HepG2 (cell line): Measurements from ENCODE around the gene C12orf60. TPM values are rescaled to one million over a fixed set of nuclear protein-coding genes. Genes with fewer than 3 reads are reported as not detected.

Experiments used
- ATAC-seq: fragments of 200-7000 bp; cut with Tn5 transposase; 3 replicates; pipeline ENCODE4 v1.9.1; 2020; ENCODE audit warnings: mild to moderate bottlenecking, moderate library complexity
- BruUV-seq: library from RNA; stranded (reverse); fragments of 400-500 nt; replicated peaks from 2 replicates; lab custom pipeline; 2021; lab: Mats Ljungman, UMichigan
- CTCF ChIA-PET: fragments of 300-600 bp; formaldehyde crosslinking; extraction: SDS; loops from one replicate; lab custom pipeline; 2021; ENCODE audit warnings: low total read pairs, inconsistent platforms, low intra/inter-chr PET ratio; lab: Yijun Ruan, JAX
- POLR2A ChIA-PET: fragments of 350-600 bp; sonication (Branson Sonifier 250); formaldehyde crosslinking; loops from one replicate; lab custom pipeline; 2020; ENCODE audit warnings: antibody characterized with exemption, inconsistent platforms; lab: Yijun Ruan, JAX
- DNase-seq: peaks from one replicate; pipeline ENCODE4 v3.0.0-alpha.2; 2015; ENCODE audit warnings: low spot score
- FAIRE-seq: peaks from 3 replicates; lab custom pipeline; 2011; peaks lifted over from hg19 to GRCh38; lab: Jason Lieb, UNC
- H2AFZ ChIP-seq: one replicate; pipeline ENCODE4 v1.6.1; 2011; ENCODE audit warnings: low read length, inconsistent platforms
- H3K27ac ChIP-seq: fragments of 300-600 bp; 3 replicates; pipeline ENCODE4 v1.8.0; 2011; ENCODE audit warnings: mixed run types, mild to moderate bottlenecking, mixed read lengths, low read length, inconsistent platforms; ENCODE audit not compliant: insufficient read depth; ENCODE audit errors: extremely low read length
- H3K27me3 ChIP-seq, 2 experiments: fragments of 200-600 bp in 1 of 2; 2 replicates in 1 of 2; 3 replicates in 1 of 2; pipeline versions ENCODE4 v1.6.0 to v1.8.0; 2011; ENCODE audit warnings: low read length in 2 of 2, mild to moderate bottlenecking in 2 of 2, moderate library complexity in 2 of 2, inconsistent platforms in 1 of 2; ENCODE audit not compliant: insufficient read depth in 2 of 2, control insufficient read depth in 1 of 2
- H3K36me3 ChIP-seq, 2 experiments: fragments of 200-600 bp in 1 of 2; replicated peaks in 1 of 2; 2 replicates in 1 of 2; 3 replicates in 1 of 2; pipeline versions ENCODE4 v1.5.1 to v1.8.0; 2011; ENCODE audit warnings: low read length in 2 of 2, inconsistent platforms in 1 of 2; ENCODE audit not compliant: insufficient read depth in 2 of 2, control insufficient read depth in 1 of 2
- H3K4me1 ChIP-seq: 2 replicates; pipeline ENCODE4 v1.5.1; 2012; ENCODE audit warnings: low read length, inconsistent platforms; ENCODE audit not compliant: insufficient read depth
- H3K4me2 ChIP-seq: 2 replicates; pipeline ENCODE4 v1.6.0; 2011; ENCODE audit warnings: low read depth, low read length, inconsistent platforms
- H3K4me3 ChIP-seq, 3 experiments: fragments of 200-600 bp in 1 of 3; sonication (generic), shearing (Covaris generic) in 1 of 3; replicated peaks in 1 of 3; 2 replicates each; pipeline ENCODE4 v1.5.1; 2011 to 2016; ENCODE audit warnings: low read length in 3 of 3, inconsistent platforms in 2 of 3, low read depth in 2 of 3, mild to moderate bottlenecking in 2 of 3, control low read depth in 1 of 3, mixed read lengths in 1 of 3; ENCODE audit not compliant: insufficient read depth in 1 of 3
- H3K79me2 ChIP-seq: one replicate; pipeline ENCODE4 v1.6.1; 2011; ENCODE audit warnings: low read length, inconsistent platforms; ENCODE audit not compliant: insufficient read depth
- H3K9ac ChIP-seq: 2 replicates; pipeline ENCODE4 v1.6.0; 2011; ENCODE audit warnings: mild to moderate bottlenecking, low read depth, low read length, inconsistent platforms; ENCODE audit not compliant: insufficient read depth
- H3K9me3 ChIP-seq: 2 replicates; pipeline ENCODE4 v1.5.1; 2012; ENCODE audit warnings: mild to moderate bottlenecking, low read length
- H4K20me1 ChIP-seq: 2 replicates; pipeline ENCODE4 v1.6.0; 2011; ENCODE audit warnings: inconsistent platforms, mild to moderate bottlenecking, low read length, moderate library complexity; ENCODE audit not compliant: insufficient read depth
- ATAD3A ChIP-seq: sonication (generic); formaldehyde crosslinking; IDR thresholded peaks from 2 replicates; pipeline ENCODE4 v1.4.0; 2020; ENCODE audit warnings: missing genetic modification reagents
- BRCA1 ChIP-seq: sonication (generic); formaldehyde crosslinking; IDR thresholded peaks from 2 replicates; pipeline ENCODE4 v1.4.0; 2020; ENCODE audit warnings: missing genetic modification reagents
- ELF3 ChIP-seq: IDR thresholded peaks from 2 replicates; pipeline ENCODE4 v1.6.1; 2016; ENCODE audit warnings: missing genetic modification reagents, missing compliant biosample characterization
- EP300 ChIP-seq, 3 experiments: sonication (generic) in 1 of 3; formaldehyde crosslinking in 1 of 3; IDR thresholded peaks; 2 replicates each; pipeline versions ENCODE4 v1.5.1 to v1.6.1; 2011 to 2020; ENCODE audit warnings: low read depth in 2 of 3, low read length in 2 of 3, borderline replicate concordance in 1 of 3, improper control_type of control experiment in 1 of 3, mild to moderate bottlenecking in 1 of 3, missing genetic modification reagents in 1 of 3, moderate library complexity in 1 of 3
- HMG20A ChIP-seq: IDR thresholded peaks from 2 replicates; pipeline ENCODE4 v1.6.1; 2016; ENCODE audit warnings: borderline replicate concordance
- NR2F6 ChIP-seq, 2 experiments: IDR thresholded peaks; 2 replicates each; pipeline ENCODE4 v1.6.1; 2016; ENCODE audit warnings: antibody characterized with exemption in 1 of 2, mild to moderate bottlenecking in 1 of 2
- ZNF251 ChIP-seq: sonication (generic); formaldehyde crosslinking; IDR thresholded peaks from 2 replicates; pipeline ENCODE4 v1.9.0; 2021; ENCODE audit warnings: mild to moderate bottlenecking, missing genetic modification reagents
- ZNF563 ChIP-seq: sonication (generic); formaldehyde crosslinking; IDR thresholded peaks from 2 replicates; pipeline ENCODE4 v1.8.0; 2022; ENCODE audit warnings: mild to moderate bottlenecking, moderate library complexity, missing genetic modification reagents
- ZSCAN22 ChIP-seq: sonication (generic); formaldehyde crosslinking; IDR thresholded peaks from 2 replicates; pipeline ENCODE4 v1.4.0; 2020; ENCODE audit warnings: mild to moderate bottlenecking, missing genetic modification reagents
- WGBS: methylation state at CpG from one replicate; pipeline ENCODE4 v1.1.6; 2017; ENCODE audit warnings: low lambda C conversion rate; 5-methylcytosine and 5-hydroxymethylcytosine counted together
- in situ Hi-C: cut with HindIII; loops from 2 replicates; pipeline ENCODE4 v1.10.0; 2017; ENCODE audit warnings: low pct_unique_long_range_greater_than_20kb; ENCODE audit not compliant: extremely low pct_ligation_motif_present
- intact Hi-C: fragments of 100-400 bp; cut with micrococcal nuclease; formaldehyde crosslinking; loops from one replicate; pipeline ENCODE4 v1.10.0; 2022; ENCODE audit not compliant: unreplicated experiment
- polyA plus RNA-seq, 8 experiments: library from polyadenylated mRNA; depleted of rRNA in 3 of 8; stranded (reverse) in 7 of 8; unstranded in 1 of 8; fragments of >200 nt; fragmentation: Illumina TruSeq in 4 of 8; extraction: Trizol in 4 of 8; gene quantifications; 2 replicates each; pipeline versions ENCODE4 v1.2.1 to v1.2.3, GENCODE V29; 2011 to 2016; ENCODE audit warnings: low read depth in 4 of 8, missing spikeins in 1 of 8, mixed read lengths in 1 of 8; ENCODE audit not compliant: insufficient read depth in 1 of 8
- total RNA-seq, 5 experiments: library from RNA; depleted of rRNA; stranded (reverse); fragments of >200 nt; fragmentation: Illumina TruSeq; extraction: Trizol; gene quantifications; 2 replicates each; pipeline ENCODE4 v1.2.3, GENCODE V29; 2016; ENCODE audit warnings: low read depth in 1 of 5

C12orf60 gene
- total and polyA plus RNA-seq, 2 of the 13 experiments (the other 11 are each of a cell fraction or from before 2014, with no cell fraction given): 0.55 to 1.4 TPM

DNA sequence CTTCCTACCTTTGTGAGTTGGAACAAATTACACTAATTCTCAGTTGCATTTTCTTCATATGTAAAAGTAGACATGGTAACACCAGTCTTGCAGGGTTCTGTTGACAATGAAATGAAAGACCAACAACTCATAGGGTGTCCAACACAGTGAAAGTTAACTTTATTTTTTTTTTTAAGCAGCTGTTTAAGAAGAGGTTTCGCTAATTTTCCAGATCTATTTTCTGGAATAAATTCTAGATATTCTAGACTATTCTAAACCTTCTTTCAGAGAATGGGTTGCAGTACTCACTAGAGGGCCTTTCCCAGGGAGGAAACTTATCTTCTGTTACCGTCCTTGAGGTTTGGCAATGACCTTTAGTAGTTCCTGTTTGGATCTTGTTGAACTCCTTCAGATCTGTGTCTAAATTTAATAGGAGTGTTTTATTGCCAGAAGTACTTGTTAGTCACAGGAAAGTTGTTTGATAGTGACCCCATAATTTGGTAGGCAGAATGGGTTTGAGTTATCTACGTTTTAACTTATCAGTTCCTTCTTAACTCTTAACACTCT lies 42.6 kb downstream of the C12orf60 start (continued):
- TF ChIP-seq EP300 (IDR thresholded peaks at IDR 0.05; ENCODE audit: low read depth in 2 of 2, low read length in 2 of 2): no peak
- TF ChIP-seq EP300 (CRISPR knock-in tag; IDR thresholded peaks at IDR 0.05; ENCODE audit: borderline replicate concordance): no peak
- TF ChIP-seq BRCA1 (CRISPR knock-in tag): no peak
- TF ChIP-seq HMG20A (CRISPR knock-in tag): no peak
- TF ChIP-seq ATAD3A (CRISPR knock-in tag): no peak
- no peak for TF ChIP-seq NR2F6 (IDR thresholded peaks at IDR 0.05)
- no peak for TF ChIP-seq NR2F6 (CRISPR knock-in tag; IDR thresholded peaks at IDR 0.05)

- no peak overlapping the region for H3K9ac ChIP-seq
- DNase-seq (peak; percentile 23), ATAC-seq (no peak), FAIRE-seq (no peak)
- H3K4me2 ChIP-seq: no peak overlapping the region
- in situ Hi-C loops (no loop called here), intact Hi-C loops (loop anchor here (5.0 kb wide), 1 partner anchor 90 kb away; the partner anchor contains the start of gene ERP27)
- POLR2A ChIA-PET: interaction anchor here (1.7 kb wide), 1 partner anchor 77 kb away, joined by 3 read pairs; no protein-coding TSS in a partner anchor
- no peak overlapping the region for H3K4me3 ChIP-seq
- TF ChIP-seq ELF3 (CRISPR knock-in tag): 0 out of 2 replicates have a peak, but pooled peaks have one; percentile 14
- TF ChIP-seq ZNF563: no peak
- no peak for TF ChIP-seq ZSCAN22 (CRISPR knock-in tag)
- TF ChIP-seq ZNF251: no peak
- no peaks in the 10 kb centered on the region for H4K20me1 ChIP-seq
- no peak overlapping the region for H2AFZ ChIP-seq
- WGBS: 9% methylated on average over 4 of the region's 4 CpGs
- no peak overlapping the region for H3K27ac ChIP-seq
- H3K4me1 ChIP-seq: peaks cover 38% of the 10 kb centered on the region
- no peaks in the 10 kb centered on the region for H3K36me3 ChIP-seq
- no peaks in the 10 kb centered on the region for H3K79me2 ChIP-seq
- no TSS peak for BruUV-seq
- no peaks in the 10 kb centered on the region; a peak in 1 of 5 replicates for H3K27me3 ChIP-seq
- CTCF ChIA-PET: no interaction called here
- no peaks in the 10 kb centered on the region for H3K9me3 ChIP-seq
Measured at GRCh38 chr12:14846876-14847580, 43.6 kb downstream of the C12orf60 start.
